ENCODE results near the gene NMRK2.

DNA sequence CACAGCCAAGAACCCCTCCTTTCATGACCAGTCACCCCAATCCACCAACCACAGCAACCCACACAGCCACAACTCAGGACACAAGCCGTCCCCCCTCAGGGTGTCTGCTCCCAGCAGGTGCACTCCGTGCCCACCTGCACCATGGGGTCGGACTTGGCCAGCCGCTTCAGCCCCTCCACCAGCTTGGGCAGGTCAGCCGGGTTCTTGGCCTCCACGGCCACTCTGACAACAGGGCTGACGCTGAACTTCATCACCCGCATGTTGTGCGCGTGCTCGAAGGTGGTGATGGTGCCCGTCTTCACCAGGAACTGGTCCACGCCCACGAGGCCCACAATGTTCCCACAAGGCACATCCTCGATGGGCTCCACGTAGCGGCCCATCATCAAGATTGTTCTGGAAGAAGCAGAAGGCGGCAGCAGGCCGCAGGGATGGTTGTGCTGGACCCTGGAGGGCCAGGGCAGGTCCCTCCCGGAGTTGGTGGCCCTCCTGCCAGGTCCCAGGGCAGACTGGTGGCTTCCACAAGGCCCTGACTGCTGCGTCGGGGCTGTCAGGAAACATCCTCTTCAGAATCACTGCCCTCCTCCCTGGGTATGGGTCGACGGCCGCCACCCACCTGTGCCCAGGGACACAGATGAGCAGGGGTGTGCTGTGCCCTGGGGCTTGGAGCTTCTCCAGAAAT, 46.9 kb downstream of the NMRK2 start:
- TF ChIP-seq SP1 (IDR thresholded peaks at IDR 0.05; ENCODE audit: low read depth): no peak
- no peak for TF ChIP-seq CTCF (IDR thresholded peaks at IDR 0.05 in 2 of 3, conservative IDR thresholded peaks at IDR 0.05 in 1 of 3; ENCODE audit: borderline replicate concordance in 1 of 3, insufficient read depth in 1 of 3, low read depth in 2 of 3, low read length in 2 of 3)
- no peak for TF ChIP-seq POLR2A (IDR thresholded peaks at IDR 0.05; ENCODE audit: borderline replicate concordance, extremely low read depth, insufficient read depth, insufficient read length)
- TF ChIP-seq YY1 (IDR thresholded peaks at IDR 0.05; ENCODE audit: extremely low read depth, insufficient replicate concordance, low read depth, low read length): no peak
- TF ChIP-seq, protein P1, sequence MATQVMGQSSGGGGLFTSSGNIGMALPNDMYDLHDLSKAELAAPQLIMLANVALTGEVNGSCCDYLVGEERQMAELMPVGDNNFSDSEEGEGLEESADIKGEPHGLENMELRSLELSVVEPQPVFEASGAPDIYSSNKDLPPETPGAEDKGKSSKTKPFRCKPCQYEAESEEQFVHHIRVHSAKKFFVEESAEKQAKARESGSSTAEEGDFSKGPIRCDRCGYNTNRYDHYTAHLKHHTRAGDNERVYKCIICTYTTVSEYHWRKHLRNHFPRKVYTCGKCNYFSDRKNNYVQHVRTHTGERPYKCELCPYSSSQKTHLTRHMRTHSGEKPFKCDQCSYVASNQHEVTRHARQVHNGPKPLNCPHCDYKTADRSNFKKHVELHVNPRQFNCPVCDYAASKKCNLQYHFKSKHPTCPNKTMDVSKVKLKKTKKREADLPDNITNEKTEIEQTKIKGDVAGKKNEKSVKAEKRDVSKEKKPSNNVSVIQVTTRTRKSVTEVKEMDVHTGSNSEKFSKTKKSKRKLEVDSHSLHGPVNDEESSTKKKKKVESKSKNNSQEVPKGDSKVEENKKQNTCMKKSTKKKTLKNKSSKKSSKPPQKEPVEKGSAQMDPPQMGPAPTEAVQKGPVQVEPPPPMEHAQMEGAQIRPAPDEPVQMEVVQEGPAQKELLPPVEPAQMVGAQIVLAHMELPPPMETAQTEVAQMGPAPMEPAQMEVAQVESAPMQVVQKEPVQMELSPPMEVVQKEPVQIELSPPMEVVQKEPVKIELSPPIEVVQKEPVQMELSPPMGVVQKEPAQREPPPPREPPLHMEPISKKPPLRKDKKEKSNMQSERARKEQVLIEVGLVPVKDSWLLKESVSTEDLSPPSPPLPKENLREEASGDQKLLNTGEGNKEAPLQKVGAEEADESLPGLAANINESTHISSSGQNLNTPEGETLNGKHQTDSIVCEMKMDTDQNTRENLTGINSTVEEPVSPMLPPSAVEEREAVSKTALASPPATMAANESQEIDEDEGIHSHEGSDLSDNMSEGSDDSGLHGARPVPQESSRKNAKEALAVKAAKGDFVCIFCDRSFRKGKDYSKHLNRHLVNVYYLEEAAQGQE (IDR thresholded peaks at IDR 0.05; ENCODE audit: low read depth): no peak
- no peak for TF ChIP-seq ZFX (IDR thresholded peaks at IDR 0.05)
- TF ChIP-seq EZH2phosphoT487 (IDR thresholded peaks at IDR 0.05; ENCODE audit: borderline replicate concordance): no peak
- no peak for TF ChIP-seq EZH2 (IDR thresholded peaks at IDR 0.05)
- no peak for TF ChIP-seq TCF7L2 (IDR thresholded peaks at IDR 0.05; ENCODE audit: borderline replicate concordance, extremely low read depth, insufficient read depth, insufficient read length)
- TF ChIP-seq, protein P2, sequence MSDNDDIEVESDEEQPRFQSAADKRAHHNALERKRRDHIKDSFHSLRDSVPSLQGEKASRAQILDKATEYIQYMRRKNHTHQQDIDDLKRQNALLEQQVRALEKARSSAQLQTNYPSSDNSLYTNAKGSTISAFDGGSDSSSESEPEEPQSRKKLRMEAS (IDR thresholded peaks at IDR 0.05): no peak
- TF ChIP-seq ATF3 (IDR thresholded peaks at IDR 0.05): no peak
- peak; percentile 13; the same call in 1 of the 2 replicates for TF ChIP-seq POLR2AphosphoS5 (IDR thresholded peaks at IDR 0.05; ENCODE audit: low read depth, low read length)
- TF ChIP-seq CBX3 (IDR thresholded peaks at IDR 0.05; ENCODE audit: low read depth): no peak

Data from HCT116 (cell line).